IMR-90 (cell line): Measurements from ENCODE around the gene SNX3. TPM values are rescaled to one million over a fixed set of nuclear protein-coding genes. Genes with fewer than 3 reads are reported as not detected.
"Not testable (repeated sequence)": the region's sequence is repeated elsewhere in the genome, so short reads cannot be mapped to it uniquely, and the experiment has no call there.

Experiments
- ATAC-seq: fragments of 200-7000 bp; cut with Tn5 transposase; 2 replicates; pipeline ENCODE4 v1.9.1; 2020; ENCODE audit warnings: low read depth, mild to moderate bottlenecking, moderate library complexity
- BruUV-seq: library from RNA; stranded (reverse); fragments of 400-500 nt; replicated peaks from 2 replicates; lab custom pipeline; 2021; lab: Mats Ljungman, UMichigan
- CTCF ChIA-PET: fragments of 300-600 bp; formaldehyde crosslinking; extraction: SDS; loops from one replicate; lab custom pipeline; 2021; ENCODE audit warnings: antibody characterized with exemption; lab: Yijun Ruan, JAX
- POLR2A ChIA-PET: fragments of 300-600 bp; sonication (Branson Sonifier 250); formaldehyde crosslinking; loops from one replicate; lab custom pipeline; 2022; ENCODE audit warnings: antibody characterized with exemption; ENCODE audit not compliant: unreplicated experiment; lab: Charles Lee
- DNase-seq: peaks from one replicate; pipeline ENCODE4 v3.0.0; 2013
- H2AFZ ChIP-seq: replicated peaks from 2 replicates; pipeline ENCODE3; 2013; ENCODE audit warnings: low read length, mild to moderate bottlenecking; ENCODE audit not compliant: poor library complexity
- H2AK5ac ChIP-seq: 2 replicates; pipeline ENCODE4 v1.6.1; 2013; ENCODE audit warnings: low read depth, low read length, inconsistent platforms
- H2AK9ac ChIP-seq: replicated peaks from 2 replicates; pipeline ENCODE3; 2013; ENCODE audit warnings: mild to moderate bottlenecking, low read depth, low read length, moderate library complexity; ENCODE audit not compliant: poor library complexity
- H2BK120ac ChIP-seq: 2 replicates; pipeline ENCODE4 v1.6.1; 2013; ENCODE audit warnings: low read depth, low read length, inconsistent platforms
- H2BK15ac ChIP-seq: 3 replicates; pipeline ENCODE4 v1.6.1; 2013; ENCODE audit warnings: low read depth, low read length, inconsistent platforms
- H2BK20ac ChIP-seq: 2 replicates; pipeline ENCODE4 v1.6.1; 2013; ENCODE audit warnings: low read depth, mild to moderate bottlenecking, inconsistent platforms, low read length, moderate library complexity
- H2BK5ac ChIP-seq: 2 replicates; pipeline ENCODE4 v1.6.1; 2013; ENCODE audit warnings: mild to moderate bottlenecking, low read depth, low read length, inconsistent platforms; ENCODE audit not compliant: poor library complexity, severe bottlenecking
- H3K14ac ChIP-seq: replicated peaks from 2 replicates; pipeline ENCODE4 v1.6.1; 2013; ENCODE audit warnings: low read depth, low read length, inconsistent platforms
- H3K18ac ChIP-seq: 2 replicates; pipeline ENCODE4 v1.6.1; 2013; ENCODE audit warnings: low read depth, low read length, control low read depth
- H3K23ac ChIP-seq: 2 replicates; pipeline ENCODE4 v1.6.1; 2013; ENCODE audit warnings: low read depth, low read length, inconsistent platforms
- H3K27ac ChIP-seq: 2 replicates; pipeline ENCODE4 v1.5.1; 2013; ENCODE audit warnings: mild to moderate bottlenecking, control low read depth, low read length; ENCODE audit not compliant: insufficient read depth
- H3K27me3 ChIP-seq: 2 replicates; pipeline ENCODE4 v1.6.1; 2013; ENCODE audit warnings: low read length; ENCODE audit not compliant: control insufficient read depth, insufficient read depth
- H3K36me3 ChIP-seq: 2 replicates; pipeline ENCODE4 v1.6.1; 2013; ENCODE audit warnings: low read length, mixed read lengths; ENCODE audit not compliant: control insufficient read depth, insufficient read depth
- H3K4ac ChIP-seq: 2 replicates; pipeline ENCODE4 v1.6.1; 2013; ENCODE audit warnings: low read depth, low read length, inconsistent platforms
- H3K4me1 ChIP-seq: 2 replicates; pipeline ENCODE4 v1.6.1; 2013; ENCODE audit warnings: low read length, mixed read lengths; ENCODE audit not compliant: control insufficient read depth, insufficient read depth
- H3K4me2 ChIP-seq: 2 replicates; pipeline ENCODE4 v1.6.1; 2013; ENCODE audit warnings: low read depth, mild to moderate bottlenecking, control low read depth, low read length, moderate library complexity
- H3K4me3 ChIP-seq: 2 replicates; pipeline ENCODE4 v1.5.1; 2013; ENCODE audit warnings: low read depth, mild to moderate bottlenecking, control low read depth, low read length, moderate library complexity; ENCODE audit not compliant: insufficient read depth
- H3K56ac ChIP-seq: 2 replicates; pipeline ENCODE4 v1.6.1; 2013; ENCODE audit warnings: low read length, inconsistent platforms; ENCODE audit not compliant: insufficient read depth; ENCODE audit errors: extremely low read depth
- H3K79me1 ChIP-seq, 2 experiments: 2 replicates each; pipeline ENCODE4 v1.6.1; 2013; ENCODE audit warnings: low read length in 2 of 2, inconsistent platforms in 1 of 2, low read depth in 1 of 2
- H3K9ac ChIP-seq: 2 replicates; pipeline ENCODE4 v1.6.1; 2013; ENCODE audit warnings: low read depth, low read length, control low read depth
- H3K9me1 ChIP-seq: 2 replicates; pipeline ENCODE4 v1.6.1; 2013; ENCODE audit warnings: low read length, inconsistent platforms; ENCODE audit not compliant: insufficient read depth
- H3K9me3 ChIP-seq: 2 replicates; pipeline ENCODE4 v1.6.1; 2013; ENCODE audit warnings: low read length; ENCODE audit not compliant: control insufficient read depth, insufficient read depth
- H4K20me1 ChIP-seq: 2 replicates; pipeline ENCODE4 v1.6.1; 2013; ENCODE audit warnings: low read length, inconsistent platforms; ENCODE audit not compliant: insufficient read depth
- H4K5ac ChIP-seq: 2 replicates; pipeline ENCODE4 v1.6.1; 2013; ENCODE audit warnings: mild to moderate bottlenecking, low read depth, low read length, control low read depth
- H4K8ac ChIP-seq, 2 experiments: 2 replicates each; pipeline ENCODE4 v1.6.1; 2013; ENCODE audit warnings: low read depth in 2 of 2, low read length in 2 of 2, control low read depth in 1 of 2, inconsistent platforms in 1 of 2
- H4K91ac ChIP-seq: 2 replicates; pipeline ENCODE4 v1.6.1; 2013; ENCODE audit warnings: low read depth, low read length, inconsistent platforms; ENCODE audit not compliant: insufficient read depth
- MXI1 ChIP-seq: IDR thresholded peaks from 2 replicates; pipeline ENCODE4 v1.6.1; 2012; ENCODE audit warnings: low read depth, mild to moderate bottlenecking, low read length, moderate library complexity, borderline replicate concordance
- POLR2A ChIP-seq: IDR thresholded peaks from 2 replicates; pipeline ENCODE4 v1.6.1; 2012; ENCODE audit warnings: mild to moderate bottlenecking, low read depth, low read length
- RAD21 ChIP-seq: IDR thresholded peaks from 2 replicates; pipeline ENCODE4 v1.6.1; 2012; ENCODE audit warnings: low read length, improper control_type of control experiment
- WGBS, 2 experiments: methylation state at CpG; one replicate each; pipeline versions ENCODE4 v1.1.5 to v1.1.7; 2013; ENCODE audit warnings: missing lambda C conversion rate in 2 of 2; ENCODE audit not compliant: insufficient read length in 1 of 2; ENCODE audit errors: extremely low coverage in 2 of 2; 5-methylcytosine and 5-hydroxymethylcytosine counted together
- dilution Hi-C: fragments of 300-500 bp; cut with HindIII; formaldehyde crosslinking; loops from one replicate; pipeline ENCODE4 v1.14.3; 2018; ENCODE audit warnings: low sequenced_read_pairs; ENCODE audit not compliant: unreplicated experiment
- in situ Hi-C: fragments of 300-500 bp; cut with MboI; formaldehyde crosslinking; loops from 3 replicates; pipeline ENCODE4 v1.14.3; 2019; ENCODE audit warnings: low sequenced_read_pairs, inconsistent platforms, mixed read lengths
- intact Hi-C: fragments of 100-400 bp; cut with micrococcal nuclease; formaldehyde crosslinking; loops from 2 replicates; pipeline ENCODE4 v1.10.0; 2022
- polyA plus RNA-seq, 3 experiments: library from polyadenylated mRNA; depleted of rRNA; stranded (reverse); fragments of >200 nt; gene quantifications; 2 replicates each; pipeline ENCODE4 v1.2.3, GENCODE V29; 2012; ENCODE audit warnings: low replicate concordance in 1 of 3
- total RNA-seq: library from RNA; depleted of rRNA; stranded (reverse); fragments of >200 nt; gene quantifications from 2 replicates; pipeline ENCODE4 v1.2.3, GENCODE V29; 2012

SNX3 gene
- total and polyA plus RNA-seq, 2 of the 4 experiments (the other 2 are of a cell fraction): 105 to 159 TPM

DNA sequence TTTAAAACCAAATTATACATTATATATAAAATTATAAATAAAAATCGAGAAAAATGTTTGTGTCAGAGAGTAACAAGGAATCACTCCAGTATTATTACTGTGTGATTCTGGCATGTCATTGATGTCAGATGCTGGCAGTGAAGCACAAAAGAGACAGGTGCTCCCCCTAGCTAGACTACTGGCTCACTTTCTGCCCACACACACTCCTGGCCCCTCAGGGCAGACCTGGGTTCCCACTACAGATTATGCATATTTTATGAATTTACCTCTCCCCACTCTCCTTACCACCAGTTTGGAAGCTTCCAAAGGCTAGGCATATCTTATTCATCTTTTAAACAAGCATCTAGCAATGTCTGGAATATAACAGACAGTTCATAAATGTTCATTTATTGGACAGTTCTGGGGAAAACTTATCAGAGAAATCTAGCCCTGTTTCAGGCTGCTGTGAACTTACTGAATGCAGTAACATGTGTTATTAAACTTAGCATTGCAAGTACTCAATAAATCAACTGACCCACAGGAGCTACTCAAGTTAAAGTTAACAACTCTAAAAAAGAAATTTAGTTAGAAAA, 12.8 kb downstream of the SNX3 start:
- Histone ChIP-seq H3K4me3 (no peak overlapping the region), H3K4me1 (no peaks in the 10 kb centered on the region), H3K56ac (no peak overlapping the region), H4K8ac (no peak overlapping the region), H2AK5ac (no peak overlapping the region), H4K20me1 (peaks cover 60% of the 10 kb centered on the region), H4K91ac (no peak overlapping the region), H2BK20ac (no peak overlapping the region), H3K4ac (no peak overlapping the region), H3K36me3 (peaks cover 1% of the 10 kb centered on the region), H3K18ac (no peak overlapping the region), H4K5ac (no peak overlapping the region), H2BK5ac (no peak overlapping the region), H3K27ac (no peak overlapping the region), H3K14ac (no peak overlapping the region), H2BK15ac (no peak overlapping the region), H3K9ac (no peak overlapping the region), H3K4me2 (no peak overlapping the region), H3K27me3 (no peaks in the 10 kb centered on the region), H2AK9ac (no peak overlapping the region), H2BK120ac (no peak overlapping the region), H3K79me1 (peaks cover 30 to 67% of the 10 kb centered on the region in 2 experiments), H3K23ac (no peak overlapping the region), H3K9me1 (no peaks in the 10 kb centered on the region; the same call in 1 of the 2 replicates), H3K9me3 (no peaks in the 10 kb centered on the region), H2AFZ (no peak overlapping the region)
- intact Hi-C loops (no loop called here), dilution Hi-C loops (no loop called here), in situ Hi-C loops (no loop called here)
- ATAC-seq (no peak), DNase-seq (no peak)
- no CpG with 5 or more reads among the region's 1 CpG for WGBS, 2 experiments
- BruUV-seq: no TSS peak
- ChIA-PET CTCF (interaction anchor here (0.6 kb wide), 2 partner anchors 44 to 92 kb away, joined by 3 to 4 read pairs; no protein-coding TSS in a partner anchor), POLR2A (interaction anchor here (0.6 kb wide), 2 partner anchors 30 to 69 kb away, joined by 3 read pairs; no protein-coding TSS in a partner anchor)
- TF ChIP-seq MXI1 (no peak), POLR2A (no peak), RAD21 (no peak)

GRCh38 chr6:108245095-108245494, 15.7 kb downstream of the SNX3 start:
- H3K4me3 ChIP-seq, H3K4me1 ChIP-seq, H3K9me1 ChIP-seq, H3K56ac ChIP-seq, H3K9ac ChIP-seq, H3K18ac ChIP-seq, H3K4me2 ChIP-seq, H4K8ac ChIP-seq, DNase-seq, H2BK5ac ChIP-seq, H2BK15ac ChIP-seq, in situ Hi-C loops, H3K14ac ChIP-seq, dilution Hi-C loops, H3K36me3 ChIP-seq, H3K27ac ChIP-seq, H2BK20ac ChIP-seq, intact Hi-C loops, H3K4ac ChIP-seq, H3K27me3 ChIP-seq, H2AK9ac ChIP-seq, POLR2A ChIA-PET, BruUV-seq, H2AFZ ChIP-seq, ATAC-seq, H2BK120ac ChIP-seq, H2AK5ac ChIP-seq, H4K5ac ChIP-seq, H3K23ac ChIP-seq, H3K9me3 ChIP-seq, CTCF ChIA-PET, H4K91ac ChIP-seq: not testable (repeated sequence)
- peaks cover 36 to 70% of the 10 kb centered on the region in 2 experiments for H3K79me1 ChIP-seq
- WGBS, 2 experiments: no CpG with 5 or more reads among the region's 7 CpGs
- peaks cover 52% of the 10 kb centered on the region for H4K20me1 ChIP-seq
